Adrenal gland (tissue), 12 donors: ENCODE results near the gene HAS3. TPM values are rescaled to one million over a fixed set of nuclear protein-coding genes. Genes with fewer than 3 reads are reported as not detected.

Experiments
- DNase-seq, 7 donors: peaks; one replicate each; pipeline ENCODE4 v3.0.0-alpha.2; 2019 to 2020
- H3K27ac ChIP-seq, 5 donors: fragments of 200-600 bp; sonication (generic) in 4 of 5; 1 replicate in 3 of 5; 2 replicates in 2 of 5; pipeline versions ENCODE4 v1.5.1 to v1.8.0; 2016 to 2020; ENCODE audit warnings: mild to moderate bottlenecking in 1 of 5
- H3K27me3 ChIP-seq: fragments of 200-600 bp; 2 replicates; pipeline ENCODE4 v1.8.0; 2021
- H3K36me3 ChIP-seq, 2 donors: fragments of 200-600 bp; replicated peaks in 1 of 2; 1 replicate in 1 of 2; 2 replicates in 1 of 2; pipeline versions ENCODE4 v1.5.1 to v1.8.0; 2018 to 2022
- H3K4me1 ChIP-seq, 2 donors: fragments of 200-600 bp; replicated peaks in 1 of 2; 1 replicate in 1 of 2; 2 replicates in 1 of 2; pipeline versions ENCODE4 v1.5.1 to v1.8.0; 2018 to 2021
- H3K4me3 ChIP-seq, 4 donors: fragments of 200-600 bp; sonication (generic) in 3 of 4; one replicate each; pipeline ENCODE4 v1.5.1; 2016 to 2018
- H3K9me3 ChIP-seq, 3 donors: fragments of 200-600 bp; sonication (generic) in 1 of 3; replicated peaks in 1 of 3; 1 replicate in 2 of 3; 2 replicates in 1 of 3; pipeline versions ENCODE4 v1.5.1 to v1.8.0; 2016 to 2021
- CTCF ChIP-seq, 6 experiments: fragments of 450-650 bp in 4 of 6; fragments of 200-600 bp in 2 of 6; sonication (generic) in 1 of 6; IDR thresholded peaks; 1 replicate in 5 of 6; 2 replicates in 1 of 6; pipeline versions ENCODE4 v1.5.1 to v1.8.0; 2016 to 2021; ENCODE audit warnings: antibody characterized with exemption in 6 of 6, mild to moderate bottlenecking in 2 of 6, moderate library complexity in 1 of 6
- POLR2A ChIP-seq, 2 donors: fragments of 450-650 bp; IDR thresholded peaks; one replicate each; pipeline ENCODE4 v1.6.1; 2017; ENCODE audit warnings: antibody characterized with exemption in 2 of 2, mild to moderate bottlenecking in 2 of 2, moderate library complexity in 1 of 2
- WGBS, 4 donors: extraction: QIAGEN DNeasy Blood & Tissue Kit in 2 of 4; methylation state at CpG; one replicate each; pipeline versions ENCODE4 v1.1.5 to v1.1.7; 2013 to 2017; 5-methylcytosine and 5-hydroxymethylcytosine counted together
- intact Hi-C, 2 donors: fragments of 100-400 bp; cut with DNase I; formaldehyde crosslinking; loops; one replicate each; pipeline versions ENCODE4 v1.14.1 to v1.15.0; 2022 to 2023
- polyA plus RNA-seq, 3 donors: library from polyadenylated mRNA; stranded (reverse); fragments of 200-250 nt in 2 of 3; fragments of 350-450 nt in 1 of 3; fragmentation: Illumina TruSeq in 1 of 3; extraction: RNeasy Lipid Tissue Mini Kit (QIAGEN cat#74804) in 1 of 3; gene quantifications; one replicate each; pipeline ENCODE4 v1.2.3, GENCODE V29; 2013 to 2014
- total RNA-seq, 9 donors: library from RNA; depleted of rRNA in 4 of 9; stranded (reverse); fragments of >200 nt in 4 of 9; fragments of 120-200 nt in 1 of 9; fragmentation: NEBNext Ultra II Directional in 1 of 9; extraction: Animal tissue kit (Norgen Biotek cat#: 25700) in 1 of 9; gene quantifications; one replicate each; pipeline versions ENCODE4 v1.1.0 to v1.2.4, GENCODE V29; 2013 to 2023
- donor health status: healthy with polysubstance abuse.
- donor health status: Bipolar disorder and iron deficiency.
- donor health status: DM: yes; HTN: yes; CAD: no.
- donor health status: DM: no; HTN: no; CAD: no.
- donor health status: DM: no; HTN: no; CAD: no.
- donor health status: DM: yes; HTN: yes; CAD: no.

The HAS3 gene
- total and polyA plus RNA-seq, 12 donors = 0.06 to 1.2 (median 0.43) TPM

GRCh38 chr16:69150146-69150865 is 44.9 kb downstream of the HAS3 start:
- Histone ChIP-seq H3K9me3 (no peaks in the 10 kb centered on the region), H3K4me3 (no peak overlapping the region), H3K27me3 (no peaks in the 10 kb centered on the region), H3K27ac (no peak overlapping the region), H3K4me1 (peaks cover 0 to 11% of the 10 kb centered on the region in 2 donors), H3K36me3 (peaks cover 0 to 54% of the 10 kb centered on the region in 2 donors)
- intact Hi-C loops = loop anchor here (5.0 to 10.0 kb wide), 2 partner anchors 137 to 144 kb away; no protein-coding TSS in a partner anchor
- peak; percentile 44 to 79 (median 64) for DNase-seq
- 53 to 58% (median 56%) methylated on average over 16 of the region's 16 CpGs for WGBS, 4 donors
- no peak for TF ChIP-seq POLR2A (IDR thresholded peaks at IDR 0.05)
- TF ChIP-seq CTCF (IDR thresholded peaks at IDR 0.05) = peak; percentile 52 to 88 (median 78)

GRCh38 chr16:69157196-69157595 is 51.7 kb downstream of the HAS3 start:
- intact Hi-C loops = loop anchor here in 1 of 2 donors (10.0 kb wide), 1 partner anchor 138 kb away; no protein-coding TSS in a partner anchor
- Histone ChIP-seq H3K9me3 (no peaks in the 10 kb centered on the region), H3K27ac (no peak overlapping the region), H3K36me3 (peaks cover 0 to 67% of the 10 kb centered on the region in 2 donors), H3K4me1 (no peaks in the 10 kb centered on the region), H3K27me3 (no peaks in the 10 kb centered on the region), H3K4me3 (no peak overlapping the region)
- WGBS, 4 donors = 84 to 93% (median 85%) methylated on average over 3 of the region's 3 CpGs
- no peak for TF ChIP-seq POLR2A (IDR thresholded peaks at IDR 0.05)
- no peak for TF ChIP-seq CTCF (IDR thresholded peaks at IDR 0.05)
- DNase-seq = peak in 1 of 7 donors; percentile 5

- H3K27ac ChIP-seq = no peak overlapping the region
- intact Hi-C loops = no loop called here
- H3K27me3 ChIP-seq = no peaks in the 10 kb centered on the region
- H3K4me3 ChIP-seq = no peak overlapping the region
- no peaks in the 10 kb centered on the region for H3K9me3 ChIP-seq
- WGBS, 4 donors = 83 to 95% (median 87%) methylated on average over 1 of the region's 1 CpG
- H3K4me1 ChIP-seq = no peaks in the 10 kb centered on the region
- DNase-seq = peak in 1 of 7 donors; percentile 33
- TF ChIP-seq POLR2A (IDR thresholded peaks at IDR 0.05) (no peak), CTCF (IDR thresholded peaks at IDR 0.05) (no peak)
- H3K36me3 ChIP-seq = peaks cover 0 to 56% of the 10 kb centered on the region in 2 donors
Observed at GRCh38 chr16:69160192-69160591, 54.7 kb downstream of the HAS3 start.

- H3K4me1 ChIP-seq = no peaks in the 10 kb centered on the region
- intact Hi-C loops = no loop called here
- no peak overlapping the region for H3K4me3 ChIP-seq
- no peak overlapping the region for H3K27ac ChIP-seq
- 88 to 94% (median 93%) methylated on average over 6 of the region's 6 CpGs for WGBS, 4 donors
- TF ChIP-seq POLR2A (IDR thresholded peaks at IDR 0.05) = no peak
- TF ChIP-seq CTCF (IDR thresholded peaks at IDR 0.05) = no peak
- H3K36me3 ChIP-seq = peaks cover 0 to 62% of the 10 kb centered on the region in 2 donors
- no peaks in the 10 kb centered on the region for H3K27me3 ChIP-seq
- DNase-seq = peak in 1 of 7 donors; percentile 3
- no peaks in the 10 kb centered on the region for H3K9me3 ChIP-seq
Observed at GRCh38 chr16:69165584-69165983, 60.1 kb downstream of the HAS3 start.
